SK-N-SH (cell line): Measurements from ENCODE around the gene VASH2. TPM values are rescaled to one million over a fixed set of nuclear protein-coding genes. Genes with fewer than 3 reads are reported as not detected.

Experiments
- CTCF ChIA-PET: fragments of 300-600, 350-600 bp; formaldehyde crosslinking; extraction: SDS; loops from one replicate; lab custom pipeline; 2021; lab: Yijun Ruan, JAX
- POLR2A ChIA-PET: fragments of 350-600 bp; sonication (Branson Sonifier 250); formaldehyde crosslinking; extraction: SDS; loops from one replicate; lab custom pipeline; 2020; ENCODE audit warnings: antibody characterized with exemption, inconsistent platforms; lab: Yijun Ruan, JAX
- DNase-seq: peaks from one replicate; pipeline ENCODE4 v3.0.0; 2012
- H2AFZ ChIP-seq: fragments of 200-600 bp; sonication (generic); 2 replicates; pipeline ENCODE4 v1.8.1; 2016; ENCODE audit warnings: antibody characterized with exemption, mild to moderate bottlenecking, low read depth
- H3F3A ChIP-seq: fragments of 200-600 bp; sonication (generic); replicated peaks from 2 replicates; pipeline ENCODE3; 2016; ENCODE audit warnings: antibody characterized with exemption, mild to moderate bottlenecking; ENCODE audit not compliant: insufficient read depth
- H3K27ac ChIP-seq, 2 experiments: fragments of 200-500 bp in 1 of 2; fragments of 200-600 bp in 1 of 2; sonication (Bioruptor generic) in 1 of 2; sonication (generic), shearing (Covaris generic) in 1 of 2; 2 replicates each; pipeline versions ENCODE4 v1.5.1 to v1.6.1; 2014 to 2016; ENCODE audit warnings: low read depth in 2 of 2, inconsistent platforms in 1 of 2, low read length in 1 of 2, mild to moderate bottlenecking in 1 of 2, mixed read lengths in 1 of 2
- H3K27me3 ChIP-seq: fragments of 200-600 bp; sonication (generic), shearing (Covaris generic); 2 replicates; pipeline ENCODE4 v1.6.1; 2016; ENCODE audit warnings: mixed run types; ENCODE audit not compliant: insufficient read depth
- H3K36me3 ChIP-seq, 2 experiments: fragments of 200-500 bp in 1 of 2; fragments of 200-600 bp in 1 of 2; sonication (Bioruptor generic) in 1 of 2; sonication (generic) in 1 of 2; replicated peaks in 1 of 2; 2 replicates each; pipeline versions ENCODE3 to v1.5.1; 2014 to 2016; ENCODE audit warnings: low read length in 1 of 2, mild to moderate bottlenecking in 1 of 2; ENCODE audit not compliant: insufficient read depth in 2 of 2, control insufficient read depth in 1 of 2
- H3K4me1 ChIP-seq, 2 experiments: fragments of 200-500 bp in 1 of 2; fragments of 200-600 bp in 1 of 2; sonication (Bioruptor generic) in 1 of 2; sonication (generic), shearing (Covaris generic) in 1 of 2; 2 replicates each; pipeline versions ENCODE4 v1.5.1 to v1.6.1; 2014 to 2016; ENCODE audit warnings: low read depth in 1 of 2, low read length in 1 of 2, mixed run types in 1 of 2; ENCODE audit not compliant: insufficient read depth in 2 of 2, control insufficient read depth in 1 of 2
- H3K4me2 ChIP-seq: fragments of 200-600 bp; sonication (generic), shearing (Covaris generic); 2 replicates; pipeline ENCODE4 v1.6.1; 2017; ENCODE audit warnings: mixed run types
- H3K4me3 ChIP-seq, 2 experiments: fragments of 200-500 bp in 1 of 2; fragments of 200-600 bp in 1 of 2; sonication (Bioruptor generic) in 1 of 2; sonication (generic), shearing (Covaris generic) in 1 of 2; 2 replicates each; pipeline versions ENCODE4 v1.5.1 to v1.8.1; 2014 to 2016; ENCODE audit warnings: low read depth in 2 of 2, inconsistent platforms in 1 of 2, low read length in 1 of 2, mild to moderate bottlenecking in 1 of 2, mixed read lengths in 1 of 2, moderate library complexity in 1 of 2
- H3K79me2 ChIP-seq: fragments of 200-600 bp; sonication (generic); 2 replicates; pipeline ENCODE4 v1.8.1; 2017; ENCODE audit warnings: mild to moderate bottlenecking; ENCODE audit not compliant: insufficient read depth
- H3K9ac ChIP-seq: fragments of 200-600 bp; sonication (generic); 2 replicates; pipeline ENCODE4 v1.6.1; 2017; ENCODE audit warnings: mixed run types
- H3K9me2 ChIP-seq: fragments of 200-600 bp; sonication (generic); 2 replicates; pipeline ENCODE4 v1.6.1; 2017; ENCODE audit warnings: mixed run types
- H3K9me3 ChIP-seq: fragments of 200-600 bp; sonication (generic); 2 replicates; pipeline ENCODE4 v1.6.1; 2017; ENCODE audit warnings: mixed run types, mild to moderate bottlenecking, moderate library complexity
- H4K20me1 ChIP-seq: fragments of 200-600 bp; sonication (generic); 2 replicates; pipeline ENCODE4 v1.6.1; 2017; ENCODE audit warnings: mild to moderate bottlenecking, mixed run types; ENCODE audit not compliant: insufficient read depth
- CHD2 ChIP-seq: fragments of 150-350 bp; IDR thresholded peaks from 2 replicates; pipeline ENCODE4 v1.6.1; 2018; ENCODE audit warnings: low read length; ENCODE audit not compliant: partially characterized antibody
- MEF2A ChIP-seq: IDR thresholded peaks from 2 replicates; pipeline ENCODE4 v1.4.0; 2012; ENCODE audit warnings: low read depth, borderline replicate concordance
- MXI1 ChIP-seq: IDR thresholded peaks from 2 replicates; pipeline ENCODE4 v1.6.1; 2012; ENCODE audit warnings: mild to moderate bottlenecking, low read depth, low read length, improper control_type of control experiment
- NRF1 ChIP-seq: IDR thresholded peaks from 2 replicates; pipeline ENCODE4 v1.6.1; 2012; ENCODE audit warnings: low read depth, mild to moderate bottlenecking, low read length
- POLR2AphosphoS5 ChIP-seq: IDR thresholded peaks from 2 replicates; pipeline ENCODE4 v1.6.1; 2012; ENCODE audit warnings: low read depth, low read length
- RAD21 ChIP-seq: IDR thresholded peaks from 2 replicates; pipeline ENCODE4 v1.6.1; 2012; ENCODE audit warnings: mild to moderate bottlenecking, low read length
- RFX5 ChIP-seq: IDR thresholded peaks from 2 replicates; pipeline ENCODE4 v1.6.1; 2012; ENCODE audit warnings: mild to moderate bottlenecking, improper control_type of control experiment, low read length
- RXRA ChIP-seq: IDR thresholded peaks from 2 replicates; pipeline ENCODE4 v1.4.0; 2012; ENCODE audit warnings: low read depth, mild to moderate bottlenecking, borderline replicate concordance
- TAF1 ChIP-seq: IDR thresholded peaks from 2 replicates; pipeline ENCODE4 v1.6.1; 2012; ENCODE audit warnings: low read depth, mild to moderate bottlenecking, low read length, moderate library complexity, borderline replicate concordance
- TCF12 ChIP-seq: IDR thresholded peaks from 2 replicates; pipeline ENCODE4 v1.4.0; 2012
- WGBS: methylation state at CpG from one replicate; pipeline ENCODE4 v1.1.6; 2017; ENCODE audit warnings: low lambda C conversion rate; 5-methylcytosine and 5-hydroxymethylcytosine counted together
- polyA plus RNA-seq, 3 experiments: library from polyadenylated mRNA; depleted of rRNA; stranded (reverse); fragments of >200 nt; gene quantifications; 2 replicates each; pipeline ENCODE4 v1.2.3, GENCODE V29; 2012
- TF ChIP-seq, protein P1 (sequence below): IDR thresholded peaks from 2 replicates; pipeline ENCODE4 v1.6.1; 2012; ENCODE audit warnings: mild to moderate bottlenecking, low read depth, low read length, moderate library complexity
- TF ChIP-seq, protein P2 (sequence below): fragments of 200-600 bp; sonication (generic); IDR thresholded peaks from 2 replicates; pipeline ENCODE4 v1.6.1; 2017; ENCODE audit warnings: antibody characterized with exemption, mild to moderate bottlenecking, moderate library complexity
- TF ChIP-seq, protein P3 (sequence below): fragments of 150-350 bp; IDR thresholded peaks from 2 replicates; pipeline ENCODE4 v1.6.1; 2017; ENCODE audit warnings: antibody characterized with exemption, low read length, low read depth, borderline replicate concordance
- TF ChIP-seq, protein P4 (sequence below): IDR thresholded peaks from 2 replicates; pipeline ENCODE4 v1.4.0; 2012; ENCODE audit warnings: low read depth

The VASH2 gene
- polyA plus RNA-seq, 1 of the 3 experiments (the other 2 are of a cell fraction), result 0.41 TPM

DNA sequence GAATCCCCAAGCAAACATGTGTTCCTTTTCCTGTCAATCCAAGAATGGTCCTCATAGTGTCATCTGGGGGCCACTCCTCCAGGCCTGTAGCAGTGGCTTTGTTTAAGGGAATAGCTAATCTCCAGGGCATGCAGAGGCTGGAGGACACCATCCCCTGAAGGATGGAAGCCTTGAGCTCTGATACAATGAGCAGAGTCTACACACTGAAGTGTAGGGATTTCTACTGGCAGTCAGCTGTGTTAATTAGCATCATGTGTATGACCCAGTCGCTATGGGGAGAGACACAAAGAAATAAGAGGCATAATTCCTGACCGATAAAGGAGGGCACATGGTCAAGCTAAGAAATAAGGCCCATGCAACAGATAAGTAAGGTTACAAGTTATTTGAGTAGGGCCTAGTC, 36.2 kb downstream of the VASH2 start (continued):
- TF ChIP-seq, protein P1, sequence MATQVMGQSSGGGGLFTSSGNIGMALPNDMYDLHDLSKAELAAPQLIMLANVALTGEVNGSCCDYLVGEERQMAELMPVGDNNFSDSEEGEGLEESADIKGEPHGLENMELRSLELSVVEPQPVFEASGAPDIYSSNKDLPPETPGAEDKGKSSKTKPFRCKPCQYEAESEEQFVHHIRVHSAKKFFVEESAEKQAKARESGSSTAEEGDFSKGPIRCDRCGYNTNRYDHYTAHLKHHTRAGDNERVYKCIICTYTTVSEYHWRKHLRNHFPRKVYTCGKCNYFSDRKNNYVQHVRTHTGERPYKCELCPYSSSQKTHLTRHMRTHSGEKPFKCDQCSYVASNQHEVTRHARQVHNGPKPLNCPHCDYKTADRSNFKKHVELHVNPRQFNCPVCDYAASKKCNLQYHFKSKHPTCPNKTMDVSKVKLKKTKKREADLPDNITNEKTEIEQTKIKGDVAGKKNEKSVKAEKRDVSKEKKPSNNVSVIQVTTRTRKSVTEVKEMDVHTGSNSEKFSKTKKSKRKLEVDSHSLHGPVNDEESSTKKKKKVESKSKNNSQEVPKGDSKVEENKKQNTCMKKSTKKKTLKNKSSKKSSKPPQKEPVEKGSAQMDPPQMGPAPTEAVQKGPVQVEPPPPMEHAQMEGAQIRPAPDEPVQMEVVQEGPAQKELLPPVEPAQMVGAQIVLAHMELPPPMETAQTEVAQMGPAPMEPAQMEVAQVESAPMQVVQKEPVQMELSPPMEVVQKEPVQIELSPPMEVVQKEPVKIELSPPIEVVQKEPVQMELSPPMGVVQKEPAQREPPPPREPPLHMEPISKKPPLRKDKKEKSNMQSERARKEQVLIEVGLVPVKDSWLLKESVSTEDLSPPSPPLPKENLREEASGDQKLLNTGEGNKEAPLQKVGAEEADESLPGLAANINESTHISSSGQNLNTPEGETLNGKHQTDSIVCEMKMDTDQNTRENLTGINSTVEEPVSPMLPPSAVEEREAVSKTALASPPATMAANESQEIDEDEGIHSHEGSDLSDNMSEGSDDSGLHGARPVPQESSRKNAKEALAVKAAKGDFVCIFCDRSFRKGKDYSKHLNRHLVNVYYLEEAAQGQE, result no peak
- no peak for TF ChIP-seq MXI1

DNA sequence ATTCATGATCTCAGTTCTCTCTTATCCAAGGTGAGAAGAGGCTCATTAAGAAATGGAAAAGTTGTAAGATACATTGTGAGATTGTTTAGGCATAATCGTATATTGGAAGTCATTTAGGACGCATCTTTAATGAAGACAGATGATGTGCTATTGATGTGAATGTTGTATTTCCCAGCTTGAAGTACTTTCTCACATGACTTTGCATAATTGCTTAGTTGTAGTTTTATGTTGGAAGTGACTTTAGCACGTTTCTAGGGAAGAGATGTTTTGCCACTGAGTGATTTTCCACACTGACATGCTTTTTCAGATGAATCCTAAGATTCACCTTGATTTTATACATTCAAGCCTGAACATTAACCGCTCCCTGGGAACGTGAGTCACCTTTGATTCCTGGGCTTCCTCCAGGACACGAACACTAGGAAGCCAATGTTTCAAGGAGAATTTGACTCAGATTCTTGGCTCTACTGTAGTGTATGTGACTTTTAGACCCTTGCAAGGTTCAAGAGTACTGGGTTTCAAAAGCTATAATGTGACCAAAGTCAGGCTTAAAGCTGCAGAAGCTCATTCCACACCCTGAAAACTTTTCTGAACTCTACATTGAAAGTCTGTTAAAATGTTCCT, 37.5 kb downstream of the VASH2 start:
- CTCF ChIA-PET, result interaction anchor here (0.6 to 1.7 kb wide), 3 partner anchors 20 to 58 kb away, joined by 3 read pairs; no protein-coding TSS in a partner anchor
- Histone ChIP-seq H3F3A (no peaks in the 10 kb centered on the region), H3K27me3 (no peaks in the 10 kb centered on the region)
- DNase-seq, result no peak
- 68% methylated on average over 6 of the region's 6 CpGs for WGBS
- TF ChIP-seq RFX5 (no peak), MEF2A (no peak), CHD2 (no peak), TAF1 (no peak), NRF1 (no peak), TCF12 (no peak), RXRA (no peak), RAD21 (no peak), POLR2AphosphoS5 (no peak)
- TF ChIP-seq, protein P2, sequence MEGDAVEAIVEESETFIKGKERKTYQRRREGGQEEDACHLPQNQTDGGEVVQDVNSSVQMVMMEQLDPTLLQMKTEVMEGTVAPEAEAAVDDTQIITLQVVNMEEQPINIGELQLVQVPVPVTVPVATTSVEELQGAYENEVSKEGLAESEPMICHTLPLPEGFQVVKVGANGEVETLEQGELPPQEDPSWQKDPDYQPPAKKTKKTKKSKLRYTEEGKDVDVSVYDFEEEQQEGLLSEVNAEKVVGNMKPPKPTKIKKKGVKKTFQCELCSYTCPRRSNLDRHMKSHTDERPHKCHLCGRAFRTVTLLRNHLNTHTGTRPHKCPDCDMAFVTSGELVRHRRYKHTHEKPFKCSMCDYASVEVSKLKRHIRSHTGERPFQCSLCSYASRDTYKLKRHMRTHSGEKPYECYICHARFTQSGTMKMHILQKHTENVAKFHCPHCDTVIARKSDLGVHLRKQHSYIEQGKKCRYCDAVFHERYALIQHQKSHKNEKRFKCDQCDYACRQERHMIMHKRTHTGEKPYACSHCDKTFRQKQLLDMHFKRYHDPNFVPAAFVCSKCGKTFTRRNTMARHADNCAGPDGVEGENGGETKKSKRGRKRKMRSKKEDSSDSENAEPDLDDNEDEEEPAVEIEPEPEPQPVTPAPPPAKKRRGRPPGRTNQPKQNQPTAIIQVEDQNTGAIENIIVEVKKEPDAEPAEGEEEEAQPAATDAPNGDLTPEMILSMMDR, result no peak
- TF ChIP-seq, protein P3, sequence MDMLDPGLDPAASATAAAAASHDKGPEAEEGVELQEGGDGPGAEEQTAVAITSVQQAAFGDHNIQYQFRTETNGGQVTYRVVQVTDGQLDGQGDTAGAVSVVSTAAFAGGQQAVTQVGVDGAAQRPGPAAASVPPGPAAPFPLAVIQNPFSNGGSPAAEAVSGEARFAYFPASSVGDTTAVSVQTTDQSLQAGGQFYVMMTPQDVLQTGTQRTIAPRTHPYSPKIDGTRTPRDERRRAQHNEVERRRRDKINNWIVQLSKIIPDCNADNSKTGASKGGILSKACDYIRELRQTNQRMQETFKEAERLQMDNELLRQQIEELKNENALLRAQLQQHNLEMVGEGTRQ, result no peak
- TF ChIP-seq, protein P4, sequence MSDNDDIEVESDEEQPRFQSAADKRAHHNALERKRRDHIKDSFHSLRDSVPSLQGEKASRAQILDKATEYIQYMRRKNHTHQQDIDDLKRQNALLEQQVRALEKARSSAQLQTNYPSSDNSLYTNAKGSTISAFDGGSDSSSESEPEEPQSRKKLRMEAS, result no peak
- TF ChIP-seq, protein P1, result no peak
- TF ChIP-seq, all 33 proteins: peak for 0
- H4K20me1 ChIP-seq, result no peaks in the 10 kb centered on the region
- H3K27ac ChIP-seq, result no peak overlapping the region
- H3K9me3 ChIP-seq, result no peaks in the 10 kb centered on the region
- POLR2A ChIA-PET, result no interaction called here
- H3K4me3 ChIP-seq, result no peak overlapping the region
- peaks cover 11 to 37% of the 10 kb centered on the region in 2 experiments for H3K36me3 ChIP-seq
- no peaks in the 10 kb centered on the region for H3K9me2 ChIP-seq
- no peak overlapping the region for H3K9ac ChIP-seq
- no peaks in the 10 kb centered on the region for H3K4me1 ChIP-seq
- H3K4me2 ChIP-seq, result no peak overlapping the region
- H3K79me2 ChIP-seq, result no peaks in the 10 kb centered on the region
- H2AFZ ChIP-seq, result no peak overlapping the region
